Epidermal melanocyte (primary cell): ENCODE measurements around the gene DPH7.
"Not testable (repeated sequence)": the region's sequence is repeated elsewhere in the genome, so short reads cannot be mapped to it uniquely, and the experiment has no call there.

ENCODE experiments used
- DNase-seq: peaks from one replicate; pipeline ENCODE4 v3.0.0; 2011; ENCODE audit warnings: low spot score; ENCODE audit not compliant: insufficient read length

DPH7 gene

DNA sequence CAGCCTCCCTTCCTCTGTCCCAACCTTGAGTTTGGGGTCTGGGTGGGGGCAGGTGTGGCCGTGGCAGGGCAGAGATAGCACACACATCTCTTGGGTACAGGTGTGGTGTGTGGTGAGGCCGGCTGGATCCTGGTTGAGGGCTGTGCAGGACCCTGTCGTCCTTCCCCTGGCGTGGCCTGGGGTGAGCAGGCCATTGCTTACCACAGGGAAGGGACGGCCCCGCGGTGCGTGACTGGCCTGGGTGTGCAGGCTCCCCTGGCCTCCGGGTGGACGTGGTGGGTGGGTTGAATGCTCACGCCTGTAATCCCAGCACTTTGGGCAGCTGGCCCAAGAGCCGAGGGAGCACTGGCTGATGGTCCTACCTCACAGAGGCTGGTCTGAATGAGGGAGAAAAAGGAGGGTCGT lies 28.0 kb upstream of the DPH7 start:
- DNase-seq: no peak

DNA sequence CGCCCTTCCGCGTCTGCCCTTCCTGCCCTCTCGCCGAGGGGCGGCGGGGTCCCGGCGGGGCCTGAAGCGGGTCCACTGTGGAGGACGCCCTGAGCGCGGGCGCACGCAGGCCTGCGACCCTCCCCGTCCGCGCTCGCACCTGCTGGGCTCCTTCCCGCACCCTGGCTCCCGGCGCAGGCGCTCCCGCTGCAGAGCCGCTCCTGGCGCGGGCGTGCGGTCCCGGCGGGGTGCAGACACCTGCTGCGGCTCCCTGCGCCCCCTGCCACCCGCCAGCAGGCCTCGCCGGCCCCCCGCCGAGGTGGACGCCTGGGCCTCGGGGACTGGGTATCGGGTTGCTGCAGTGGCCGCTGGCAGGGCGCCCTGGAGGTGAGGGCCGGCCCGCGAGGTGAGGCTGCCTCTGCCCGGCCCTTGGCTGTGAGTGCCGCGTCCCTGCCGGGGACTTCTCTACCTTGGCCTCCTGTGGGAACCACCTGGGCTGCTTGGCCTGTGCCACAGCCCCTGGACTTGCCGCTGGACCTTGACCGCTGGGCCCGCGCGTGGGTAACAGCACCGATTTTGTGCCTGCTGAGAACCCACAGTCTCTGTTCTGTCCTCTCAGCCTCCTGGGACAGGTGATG lies 27.4 kb upstream of the DPH7 start:
- DNase-seq: no peak

DNA sequence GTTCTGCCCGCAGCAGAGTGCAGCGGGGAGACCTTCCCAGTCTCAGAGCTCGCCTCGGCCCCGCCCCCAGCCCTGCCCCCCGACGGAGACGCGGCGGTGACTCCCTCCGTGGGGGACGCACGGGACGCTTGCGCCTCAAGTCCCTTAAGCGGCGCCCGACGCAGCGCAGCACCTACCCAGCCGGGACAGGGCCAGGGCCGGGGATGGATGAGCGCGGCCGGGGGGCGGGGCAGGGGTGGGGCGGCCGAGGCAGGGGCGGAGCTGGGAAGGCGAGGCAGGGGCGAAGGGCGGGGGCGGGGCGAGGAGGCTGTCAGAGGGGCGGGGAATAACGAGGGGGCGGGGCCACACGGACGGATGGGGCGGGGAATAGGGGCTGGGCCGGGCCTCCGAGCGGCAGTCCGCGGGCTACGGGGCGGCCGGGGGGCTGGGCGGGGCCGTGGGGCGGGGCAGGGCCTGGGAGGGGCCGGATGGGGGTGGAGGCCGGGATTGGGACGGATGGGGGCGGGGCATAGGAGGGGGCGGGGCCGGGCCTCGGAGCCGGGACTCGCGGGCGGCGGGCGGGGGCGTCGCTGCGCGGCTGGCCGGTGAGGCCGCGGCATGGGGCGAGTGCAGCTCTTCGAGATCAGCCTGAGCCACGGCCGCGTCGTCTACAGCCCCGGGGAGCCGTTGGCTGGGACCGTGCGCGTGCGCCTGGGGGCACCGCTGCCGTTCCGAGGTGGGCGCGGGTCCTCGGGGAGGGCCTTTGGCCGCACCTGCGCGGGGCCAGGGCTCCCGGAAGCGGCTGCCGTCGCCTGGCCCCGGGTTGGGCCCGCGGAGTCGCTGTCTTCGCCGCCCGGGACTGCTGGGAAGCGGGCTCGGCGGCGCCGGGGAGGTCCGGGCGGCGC lies 26.6 kb upstream of the DPH7 start, which contains the start of gene ARRDC1:
Gene ARRDC1, plus strand, starts transcription at position 566 of the 884 bp plus-strand sequence. Its CDS starts 32 bp downstream, at position 598.
- DNase-seq: peak; percentile 85

DNA sequence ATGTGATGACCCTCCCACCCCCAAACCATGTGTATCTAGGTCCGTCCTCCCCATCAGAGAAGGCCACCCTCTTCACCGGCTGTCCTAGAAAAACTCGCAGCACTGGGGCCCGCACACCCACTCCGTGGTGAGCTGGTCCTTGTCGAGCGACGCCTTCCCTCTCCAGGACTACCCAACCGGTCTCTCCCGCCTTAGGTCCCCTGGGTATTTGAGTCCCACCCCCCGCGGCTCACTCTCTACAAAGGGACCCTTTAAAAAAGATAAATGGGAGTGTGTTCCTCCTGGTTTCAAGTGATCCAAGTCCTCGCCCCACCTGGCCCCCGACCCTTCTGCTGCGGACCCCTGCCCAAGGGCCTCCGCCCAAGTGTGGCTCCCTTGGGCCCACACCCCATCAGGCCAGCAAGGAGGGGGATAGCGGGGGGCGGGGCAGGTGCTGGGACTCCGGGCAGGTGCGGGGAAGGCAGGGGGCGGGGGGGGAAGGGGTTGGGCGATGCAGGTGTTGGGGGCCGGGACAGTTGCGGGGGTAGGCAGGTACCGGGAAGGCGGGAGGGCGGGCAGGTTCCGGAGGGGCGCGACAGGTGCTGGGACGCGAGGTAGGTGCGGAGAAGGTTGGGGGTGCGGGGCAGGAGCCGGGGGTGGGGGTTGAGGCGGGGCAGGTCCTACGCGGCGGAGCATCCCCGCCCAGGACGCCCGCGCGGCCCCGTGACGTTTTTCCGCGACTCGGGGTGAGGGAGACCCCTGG lies 25.8 kb upstream of the DPH7 start:
- no peak for DNase-seq

DNA sequence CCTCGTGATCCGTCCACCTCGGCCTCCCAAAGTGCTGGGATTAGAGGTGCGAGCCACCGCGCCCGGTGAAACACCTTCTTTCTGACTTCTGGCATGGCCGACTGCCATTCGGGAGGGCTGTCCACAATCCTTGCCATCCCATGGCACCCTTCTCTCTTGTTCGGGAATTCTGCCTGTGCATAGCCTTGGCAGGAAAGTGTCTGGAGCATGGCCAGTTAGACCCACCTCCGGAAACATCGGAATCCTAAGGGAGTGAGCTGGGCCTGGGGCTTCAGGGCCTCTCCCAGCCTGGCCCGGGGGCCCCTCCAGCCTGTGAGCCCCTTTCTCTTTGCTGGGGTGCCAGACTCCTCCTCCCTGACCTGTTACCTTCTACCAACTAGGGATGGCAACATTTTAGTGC lies 25.2 kb upstream of the DPH7 start:
- DNase-seq: no peak

DNA sequence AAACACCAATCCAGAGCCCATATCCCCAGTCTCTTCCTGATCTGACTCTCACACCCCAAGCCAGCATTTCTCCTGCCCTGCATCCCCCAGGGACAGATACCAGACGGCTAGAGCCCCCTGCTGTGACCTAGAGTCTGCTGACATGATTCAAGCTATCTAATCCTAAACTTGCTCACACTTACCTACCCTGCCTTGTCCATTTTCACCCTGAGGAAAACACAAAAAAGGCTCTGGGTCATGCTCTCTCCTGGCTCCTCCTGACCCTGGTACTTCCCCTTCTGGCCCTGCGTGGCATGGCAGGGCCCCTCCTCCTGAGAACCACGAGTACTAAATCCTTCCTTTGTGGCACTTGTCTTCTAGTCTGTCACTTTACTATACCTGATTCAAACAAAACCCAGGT lies 23.9 kb upstream of the DPH7 start:
- peak; percentile 6 for DNase-seq

DNA sequence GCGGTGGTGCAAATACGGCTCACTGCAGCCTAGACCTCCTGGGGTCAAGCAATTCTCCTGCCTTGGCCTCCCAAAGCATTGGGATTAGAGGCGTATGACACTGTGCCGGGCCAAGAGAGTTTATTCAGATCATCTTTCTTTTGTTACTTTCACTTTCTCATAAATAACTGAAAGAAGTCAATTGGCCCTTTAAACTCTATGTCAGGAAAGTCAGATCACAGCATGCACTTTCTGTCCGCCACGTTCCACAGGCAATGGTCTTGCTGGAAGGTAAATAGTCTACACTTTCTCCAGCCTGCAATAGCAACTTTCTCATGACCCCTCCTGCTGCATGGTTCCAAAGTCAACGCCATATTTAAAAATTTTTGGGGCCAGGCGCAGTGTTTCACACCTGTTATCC lies 20.2 kb upstream of the DPH7 start:
- no peak for DNase-seq

DNA sequence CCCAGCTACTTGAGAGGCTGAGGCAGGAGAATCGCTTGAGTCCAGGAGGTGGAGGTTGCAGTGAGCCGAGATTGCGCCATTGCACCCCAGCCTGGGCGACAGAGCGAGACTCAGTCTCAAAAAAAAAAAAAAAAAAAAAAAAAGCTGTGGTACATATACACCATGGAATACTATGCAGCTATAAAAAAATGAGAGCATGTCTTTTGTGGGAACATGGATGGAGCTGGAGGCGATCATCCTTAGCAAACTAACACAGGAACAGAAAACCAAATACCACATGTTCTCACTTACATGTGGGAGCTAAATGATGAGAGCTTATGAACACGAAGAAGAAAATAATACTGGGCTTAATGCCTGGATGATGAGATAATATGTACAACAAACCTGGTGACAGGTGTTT lies 17.9 kb upstream of the DPH7 start:
- not testable (repeated sequence) for DNase-seq

DNA sequence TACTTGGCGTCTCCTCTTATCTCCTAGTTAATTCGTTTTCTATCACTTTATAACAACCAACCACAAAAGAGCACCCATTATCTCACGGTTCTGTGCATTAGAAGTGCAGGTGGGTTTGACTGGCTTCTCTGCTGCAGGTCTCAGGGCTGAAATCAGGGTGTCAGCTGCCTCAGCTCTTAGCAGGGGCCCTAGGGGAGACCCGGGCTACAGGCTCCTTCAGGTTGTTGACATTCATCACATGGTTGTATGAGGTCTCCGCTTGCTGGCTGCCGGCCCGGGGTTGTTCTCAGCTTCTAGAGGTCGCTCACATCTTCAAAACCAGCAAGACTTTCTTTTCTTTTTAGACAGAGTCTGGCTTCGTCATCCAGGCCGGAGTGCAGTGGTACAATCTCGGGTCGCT lies 14.5 kb upstream of the DPH7 start:
- DNase-seq: no peak

DNA sequence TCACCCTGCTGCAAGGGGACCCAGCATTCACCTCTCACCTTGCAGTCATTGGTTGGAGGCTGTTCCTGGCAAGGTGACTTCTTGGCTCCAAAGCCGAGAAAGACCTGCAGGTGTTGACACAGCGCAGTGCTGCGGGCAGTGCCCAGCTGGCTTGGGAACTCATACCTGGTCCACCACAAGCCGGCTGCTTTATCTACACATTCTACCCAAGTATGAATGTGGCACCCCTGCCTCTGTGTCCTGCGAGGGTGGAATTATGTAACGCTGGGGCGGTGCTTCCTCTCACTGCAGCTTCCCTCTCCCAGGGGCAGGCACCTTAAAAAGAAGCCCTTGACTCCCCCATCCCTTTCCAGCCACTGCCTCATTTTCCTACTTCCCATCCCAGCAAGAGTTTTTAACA lies 14.0 kb upstream of the DPH7 start:
- DNase-seq: no peak

DNA sequence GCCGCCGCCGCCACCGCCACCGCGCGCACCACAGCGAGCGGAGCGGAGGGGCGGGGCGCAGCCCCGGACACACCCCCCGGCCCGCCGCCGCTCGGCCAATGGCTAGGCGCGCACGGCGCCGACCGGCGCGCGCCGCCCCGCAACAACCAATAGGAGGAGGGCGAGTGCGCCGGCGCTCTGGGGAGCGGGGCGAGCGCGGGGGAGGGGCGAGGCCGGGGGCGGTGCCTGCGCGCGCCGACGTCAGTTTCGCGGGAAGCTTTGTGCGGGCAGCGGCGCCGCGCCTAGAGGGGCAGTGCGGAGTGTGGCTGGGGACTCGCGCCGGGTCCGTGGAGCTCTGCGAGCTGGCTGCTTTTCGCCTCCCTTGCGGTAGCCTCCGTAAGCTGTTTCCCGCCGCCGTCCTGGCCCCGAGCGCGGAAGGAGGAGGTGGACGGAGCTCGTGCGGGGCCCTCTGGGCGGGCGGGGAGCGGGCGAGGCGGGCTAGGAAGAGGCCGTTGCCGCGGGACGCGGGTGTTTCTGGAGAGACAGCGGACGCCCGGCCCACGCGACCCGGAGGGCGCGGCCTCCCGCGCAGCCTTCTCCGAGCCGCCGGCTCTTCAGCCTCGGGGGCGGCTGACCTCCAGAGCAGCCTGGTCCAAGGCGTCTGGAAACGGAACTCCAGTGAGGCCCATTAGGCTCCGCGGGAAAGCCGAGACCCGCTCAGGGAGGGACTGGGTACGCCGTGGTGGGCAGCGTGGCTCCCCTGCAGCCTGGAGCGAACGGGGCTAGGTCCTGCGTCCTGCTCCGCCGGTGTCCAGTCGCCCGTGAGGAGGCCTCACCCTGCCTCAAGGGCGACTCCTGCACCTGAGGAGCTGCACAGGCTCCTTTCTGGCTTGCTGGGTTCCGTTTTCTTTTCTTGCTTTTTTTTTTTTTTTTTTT lies 12.0 kb upstream of the DPH7 start, which contains the start of gene ZMYND19:
Gene ZMYND19, minus strand, starts transcription at position 44 of the 915 bp plus-strand sequence. CDS start 249 bp downstream, outside the sequence.
- DNase-seq: peak; percentile 99

DNA sequence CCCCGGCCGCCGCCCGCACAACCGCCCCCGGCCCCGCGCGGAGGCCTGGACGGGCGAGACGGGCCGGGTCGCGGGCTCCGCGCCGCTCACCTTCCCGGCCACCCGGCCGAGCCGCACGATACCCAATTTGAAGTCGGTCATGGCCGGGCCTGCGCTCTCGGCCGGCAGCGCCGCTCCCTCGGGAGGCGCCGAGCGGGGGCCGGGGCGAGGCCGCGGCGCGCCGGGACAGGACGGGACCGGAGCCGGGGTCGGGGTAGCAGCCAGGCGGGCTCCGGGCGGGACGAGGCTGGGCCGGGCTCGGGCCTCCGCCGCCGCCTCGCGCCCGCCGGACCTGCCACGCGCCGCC lies 11.4 kb upstream of the DPH7 start:
- DNase-seq: no peak

DNA sequence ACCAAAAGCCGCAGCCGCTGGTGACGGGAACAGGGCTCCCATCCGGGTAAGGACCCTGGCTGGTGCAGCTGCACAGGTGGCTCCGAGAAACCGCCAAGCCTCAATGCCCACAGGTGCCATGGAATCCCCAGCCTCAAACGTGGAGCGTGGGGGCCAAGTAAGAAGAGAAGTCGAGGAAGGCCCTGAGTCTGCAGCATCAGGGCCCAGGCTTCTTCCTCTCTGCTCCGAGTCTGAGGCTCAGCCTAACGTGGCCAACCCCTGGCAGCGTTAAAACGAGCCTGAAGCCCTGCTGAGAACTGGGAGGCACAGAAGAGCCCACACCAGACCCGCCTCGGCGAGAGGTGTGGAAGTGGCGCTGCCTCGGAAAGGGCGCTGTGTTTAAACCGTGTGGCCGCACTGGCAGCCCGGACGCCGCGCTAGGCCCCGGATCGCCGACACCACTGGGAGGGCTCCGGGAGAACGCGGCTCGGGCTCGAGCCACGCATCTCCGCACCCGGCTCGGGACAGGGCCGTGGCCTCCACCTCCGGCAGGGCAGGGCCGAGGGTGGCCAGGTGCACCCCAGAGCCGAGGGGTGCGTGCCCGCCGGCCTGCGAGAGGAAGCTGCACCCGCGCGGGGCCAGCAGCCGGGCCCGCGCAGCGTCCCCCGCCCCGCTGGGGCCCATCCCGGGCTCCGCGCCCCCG lies 10.9 kb upstream of the DPH7 start:
- peak; percentile 20 for DNase-seq

DNA sequence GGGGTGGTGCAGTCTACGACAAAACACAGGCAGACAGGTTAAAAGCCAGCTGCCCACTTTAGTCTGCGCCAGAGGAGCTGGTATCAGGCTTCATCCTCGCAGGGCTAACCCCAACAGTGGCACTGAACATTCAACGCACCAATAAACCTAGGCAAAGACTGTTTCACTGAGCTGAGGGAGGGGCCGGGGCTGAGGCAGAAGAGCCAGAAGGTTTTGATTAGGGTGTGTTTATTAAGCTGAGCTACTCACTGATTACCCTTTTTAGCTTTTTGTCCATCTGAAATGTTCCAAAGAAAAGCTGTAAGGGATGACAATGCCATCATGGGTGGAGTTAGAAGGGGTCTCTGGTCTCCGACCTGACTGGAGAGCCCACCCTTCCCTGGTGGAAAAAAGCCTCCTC lies 10.2 kb upstream of the DPH7 start:
- DNase-seq: no peak

DNA sequence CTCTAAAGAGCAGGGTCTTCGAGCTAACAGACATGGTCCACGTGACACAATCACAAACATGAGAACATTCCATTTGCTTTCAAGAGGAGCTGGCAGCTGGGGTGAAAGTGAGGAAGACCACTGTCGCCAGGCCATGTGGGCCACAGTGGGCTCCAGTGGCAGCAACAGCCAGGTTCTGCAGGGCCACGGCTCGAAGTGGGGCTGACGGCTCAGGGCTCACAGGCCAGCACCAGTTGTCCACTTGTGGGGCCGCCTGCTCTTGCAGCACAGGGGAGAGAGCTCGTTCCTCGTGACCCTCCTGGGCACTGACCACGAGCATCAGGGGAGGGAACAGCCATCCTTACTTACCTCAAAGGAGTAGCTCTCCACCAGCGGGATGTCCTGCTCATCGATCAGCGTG lies 9.6 kb upstream of the DPH7 start:
- no peak for DNase-seq

DNA sequence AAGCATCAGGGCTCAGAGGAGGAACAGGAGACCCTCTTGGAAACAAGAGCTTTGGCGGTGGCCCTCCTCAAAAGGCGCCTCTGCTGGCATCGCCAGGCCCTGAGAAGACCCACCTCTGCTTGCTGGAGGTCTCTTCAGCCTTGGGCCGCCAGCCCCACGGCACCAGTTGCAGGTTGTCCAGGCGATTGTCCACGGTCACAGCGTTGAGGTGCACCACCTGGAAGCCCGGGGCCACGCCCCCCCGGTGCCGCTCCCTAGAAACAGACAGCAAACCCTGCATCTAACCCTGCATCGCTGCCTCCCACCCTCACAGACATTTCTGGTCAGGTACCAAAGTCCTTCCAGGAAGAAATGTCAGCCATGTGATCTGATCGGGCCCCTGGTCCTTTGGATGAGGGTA lies 8.1 kb upstream of the DPH7 start:
- DNase-seq: peak; percentile 1

DNA sequence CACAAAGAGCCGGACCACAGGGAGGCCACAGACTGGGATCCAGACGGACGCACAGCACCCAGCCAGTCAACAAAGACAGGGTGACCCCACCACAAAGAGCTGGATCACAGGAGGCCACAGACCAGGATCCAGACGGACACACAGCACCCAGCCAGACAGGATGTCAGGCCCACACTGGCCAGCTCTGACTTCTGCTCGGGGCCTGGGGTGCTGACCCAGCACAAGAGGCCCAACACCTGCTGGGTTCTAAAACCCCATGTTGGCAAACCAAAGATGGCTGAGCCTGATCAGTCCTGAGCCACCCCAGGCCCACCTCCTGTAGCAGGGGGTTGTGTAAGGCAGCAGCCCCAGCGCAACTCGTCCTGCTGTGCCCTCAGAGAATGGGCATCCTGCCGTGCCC lies 5.2 kb upstream of the DPH7 start:
- peak; percentile 5 for DNase-seq

DNA sequence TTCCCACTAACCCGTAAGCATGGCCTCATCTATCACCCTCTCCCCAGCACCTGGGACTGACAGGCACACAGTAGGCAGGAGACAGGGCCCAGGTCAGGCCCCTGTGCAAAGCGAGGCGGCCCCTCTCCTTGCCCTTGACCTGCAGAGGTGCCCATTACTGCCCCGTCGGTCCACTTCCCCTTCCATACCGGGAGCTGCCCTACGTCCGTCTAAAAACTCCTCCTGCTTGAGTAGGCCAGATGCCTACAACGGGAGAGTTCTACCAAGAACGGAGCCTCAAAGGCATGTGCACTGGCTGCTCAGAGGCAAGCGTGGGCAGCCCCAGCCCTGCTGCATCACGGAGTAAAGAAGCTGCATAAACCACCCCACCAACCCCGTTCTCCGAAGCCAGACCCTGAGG lies 4.6 kb upstream of the DPH7 start:
- DNase-seq: no peak

DNA sequence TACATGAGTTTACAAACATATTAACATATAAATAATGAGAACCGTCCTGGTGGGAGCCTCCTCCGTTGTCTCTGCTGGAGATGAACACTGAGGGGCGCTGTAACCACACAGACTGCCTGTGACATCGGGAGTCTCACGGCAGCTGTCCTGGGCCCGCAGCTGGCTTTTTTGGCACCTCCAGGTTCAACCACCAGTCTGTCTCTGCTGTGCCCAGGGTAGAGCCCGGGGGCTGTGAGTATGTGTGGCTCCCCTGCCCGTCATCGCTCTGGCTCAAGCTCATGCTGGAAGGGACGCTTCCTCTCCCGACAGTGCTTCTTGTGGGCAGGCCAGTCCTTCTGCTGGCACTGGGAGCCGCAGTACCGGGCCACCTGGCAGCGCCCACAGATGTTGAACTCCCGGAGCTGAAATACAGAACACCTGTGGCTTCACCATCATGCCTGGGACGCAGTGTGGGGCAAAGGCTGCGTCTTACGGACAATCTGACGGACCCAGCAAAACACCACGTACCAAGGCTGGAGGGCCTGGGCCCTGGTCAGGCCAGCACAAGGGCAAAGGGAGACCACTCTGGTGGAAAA lies 3.6 kb upstream of the DPH7 start:
- DNase-seq: peak; percentile 7
